ACC112 (cell line): ENCODE data around the gene FBN1.

Experiments used
- H2AFZ ChIP-seq: fragments of 200-600 bp; sonication (generic); one replicate; pipeline ENCODE4 v1.6.0; 2017; ENCODE audit warnings: antibody characterized with exemption, low read length; ENCODE audit not compliant: unreplicated experiment
- H3K27ac ChIP-seq: fragments of 200-600 bp; sonication (generic); 2 replicates; pipeline ENCODE4 v1.5.1; 2014; ENCODE audit warnings: low read depth, mild to moderate bottlenecking, antibody characterized with exemption, low read length, moderate library complexity
- H3K27me3 ChIP-seq: fragments of 200-600 bp; sonication (generic); 2 replicates; pipeline ENCODE4 v1.6.1; 2014; ENCODE audit warnings: mild to moderate bottlenecking, antibody characterized with exemption, low read length, moderate library complexity, mixed read lengths; ENCODE audit not compliant: insufficient read depth
- H3K36me3 ChIP-seq: fragments of 200-600 bp; sonication (generic); 2 replicates; pipeline ENCODE4 v1.6.1; 2016; ENCODE audit warnings: mild to moderate bottlenecking, antibody characterized with exemption, low read length, moderate library complexity, mixed read lengths; ENCODE audit not compliant: insufficient read depth
- H3K4me1 ChIP-seq: fragments of 200-600 bp; sonication (generic); one replicate; pipeline ENCODE4 v1.6.1; 2016; ENCODE audit warnings: low read length, mixed read lengths; ENCODE audit not compliant: insufficient read depth, unreplicated experiment, control insufficient read depth
- H3K4me3 ChIP-seq: fragments of 200-600 bp; sonication (generic); 2 replicates; pipeline ENCODE4 v1.5.1; 2014; ENCODE audit warnings: mild to moderate bottlenecking, low read depth, low read length
- H3K79me2 ChIP-seq: fragments of 200-600 bp; sonication (generic); one replicate; pipeline ENCODE4 v1.6.0; 2016; ENCODE audit warnings: low read length; ENCODE audit not compliant: control insufficient read depth, unreplicated experiment, insufficient read depth

The FBN1 gene

GRCh38 chr15:48582452-48583247, 62.9 kb downstream of the FBN1 start:
- Histone ChIP-seq H3K27me3 (no peaks in the 10 kb centered on the region), H3K4me1 (peaks cover 90% of the 10 kb centered on the region), H3K36me3 (peaks cover 28% of the 10 kb centered on the region), H3K27ac (peak overlapping the region; percentile 99), H3K79me2 (peaks cover 88% of the 10 kb centered on the region), H2AFZ (no peak overlapping the region), H3K4me3 (peak overlapping the region; percentile 31; the same call in 1 of the 2 replicates)

GRCh38 chr15:48581219-48581618, 64.3 kb downstream of the FBN1 start:
- Histone ChIP-seq H3K27ac (peak overlapping the region; percentile 99), H3K36me3 (peaks cover 31% of the 10 kb centered on the region), H3K4me1 (peaks cover 90% of the 10 kb centered on the region), H3K27me3 (no peaks in the 10 kb centered on the region), H3K4me3 (peak overlapping the region; percentile 84; the same call in 1 of the 2 replicates), H2AFZ (no peak overlapping the region), H3K79me2 (peaks cover 89% of the 10 kb centered on the region)

GRCh38 chr15:48580736-48581135, 64.8 kb downstream of the FBN1 start:
- Histone ChIP-seq H2AFZ (no peak overlapping the region), H3K27me3 (no peaks in the 10 kb centered on the region), H3K4me3 (peak overlapping the region; percentile 84), H3K27ac (peak overlapping the region; percentile 99), H3K4me1 (peaks cover 85% of the 10 kb centered on the region), H3K36me3 (peaks cover 36% of the 10 kb centered on the region), H3K79me2 (peaks cover 90% of the 10 kb centered on the region)

- no peaks in the 10 kb centered on the region for H3K27me3 ChIP-seq
- peaks cover 80% of the 10 kb centered on the region for H3K4me1 ChIP-seq
- H3K79me2 ChIP-seq = peaks cover 85% of the 10 kb centered on the region
- peak overlapping the region; percentile 99 for H3K27ac ChIP-seq
- H3K36me3 ChIP-seq = peaks cover 40% of the 10 kb centered on the region
- peak overlapping the region; percentile 31 for H2AFZ ChIP-seq
- H3K4me3 ChIP-seq = peak overlapping the region; percentile 84
Observed at GRCh38 chr15:48579945-48580671, 65.4 kb downstream of the FBN1 start.

- Histone ChIP-seq H3K4me3 (no peak overlapping the region), H3K79me2 (peaks cover 78% of the 10 kb centered on the region), H2AFZ (no peak overlapping the region), H3K36me3 (peaks cover 38% of the 10 kb centered on the region), H3K4me1 (peaks cover 68% of the 10 kb centered on the region), H3K27ac (peak overlapping the region; percentile 99), H3K27me3 (no peaks in the 10 kb centered on the region)
Observed at GRCh38 chr15:48578965-48579364, 66.5 kb downstream of the FBN1 start.

- Histone ChIP-seq H3K36me3 (peaks cover 36% of the 10 kb centered on the region), H3K27me3 (no peaks in the 10 kb centered on the region), H3K4me3 (no peak overlapping the region; the same call in 1 of the 2 replicates), H2AFZ (no peak overlapping the region), H3K79me2 (peaks cover 74% of the 10 kb centered on the region), H3K4me1 (peaks cover 53% of the 10 kb centered on the region), H3K27ac (peak overlapping the region; percentile 67)
Observed at GRCh38 chr15:48577469-48577868, 68.0 kb downstream of the FBN1 start.

GRCh38 chr15:48574187-48574586, 71.3 kb downstream of the FBN1 start:
- Histone ChIP-seq H2AFZ (no peak overlapping the region), H3K4me3 (no peak overlapping the region), H3K27ac (no peak overlapping the region), H3K36me3 (peaks cover 48% of the 10 kb centered on the region), H3K4me1 (peaks cover 31% of the 10 kb centered on the region), H3K79me2 (peaks cover 63% of the 10 kb centered on the region), H3K27me3 (no peaks in the 10 kb centered on the region)

GRCh38 chr15:48573780-48574179, 71.7 kb downstream of the FBN1 start:
- Histone ChIP-seq H3K4me3 (no peak overlapping the region), H3K4me1 (peaks cover 29% of the 10 kb centered on the region), H3K27ac (no peak overlapping the region), H3K36me3 (peaks cover 51% of the 10 kb centered on the region), H3K79me2 (peaks cover 64% of the 10 kb centered on the region), H3K27me3 (no peaks in the 10 kb centered on the region), H2AFZ (no peak overlapping the region)

GRCh38 chr15:48572823-48573222, 72.7 kb downstream of the FBN1 start:
- peaks cover 63% of the 10 kb centered on the region for H3K79me2 ChIP-seq
- no peaks in the 10 kb centered on the region for H3K27me3 ChIP-seq

GRCh38 chr15:48571510-48571909, 74.0 kb downstream of the FBN1 start:
- Histone ChIP-seq H3K36me3 (peaks cover 46% of the 10 kb centered on the region), H3K4me3 (no peak overlapping the region), H3K79me2 (peaks cover 59% of the 10 kb centered on the region), H2AFZ (no peak overlapping the region), H3K27ac (no peak overlapping the region), H3K27me3 (no peaks in the 10 kb centered on the region), H3K4me1 (peaks cover 32% of the 10 kb centered on the region)

More at GRCh38 chr15:48572823-48573222, 72.7 kb downstream of the FBN1 start:
- H3K4me3 ChIP-seq = no peak overlapping the region
- no peak overlapping the region; the same call in 1 of the 2 replicates for H3K27ac ChIP-seq
- H3K4me1 ChIP-seq = peaks cover 32% of the 10 kb centered on the region
- H2AFZ ChIP-seq = no peak overlapping the region
- H3K36me3 ChIP-seq = peaks cover 52% of the 10 kb centered on the region
